Lung (tissue), 12 donors: ENCODE measurements around the gene SDF2. TPM values are rescaled to one million over a fixed set of nuclear protein-coding genes. Genes with fewer than 3 reads are reported as not detected.
"Not testable (repeated sequence)": the region's sequence is repeated elsewhere in the genome, so short reads cannot be mapped to it uniquely, and the experiment has no call there.

Experiments
- ATAC-seq: fragments of 200-7000 bp; cut with Tn5 transposase; one replicate; pipeline ENCODE4 v1.9.1; 2020; ENCODE audit warnings: moderate number of reproducible peaks; ENCODE audit not compliant: insufficient read depth, low FRiP score
- DNase-seq, 3 donors: peaks; one replicate each; pipeline ENCODE4 v3.0.0-alpha.2; 2013 to 2017
- H3K27ac ChIP-seq, 2 donors: one replicate each; pipeline ENCODE4 v1.5.1; 2013; ENCODE audit warnings: mild to moderate bottlenecking in 2 of 2, moderate library complexity in 2 of 2, control low read depth in 1 of 2, inconsistent platforms in 1 of 2, low read depth in 1 of 2, low read length in 1 of 2
- H3K27me3 ChIP-seq, 3 donors: one replicate each; pipeline ENCODE4 v1.5.1; 2013; ENCODE audit warnings: low read length in 2 of 3; ENCODE audit not compliant: control insufficient read depth in 3 of 3, insufficient read depth in 3 of 3
- H3K36me3 ChIP-seq, 4 donors: one replicate each; pipeline ENCODE4 v1.5.1; 2013; ENCODE audit warnings: low read length in 4 of 4, mild to moderate bottlenecking in 1 of 4, moderate library complexity in 1 of 4; ENCODE audit not compliant: control insufficient read depth in 4 of 4, insufficient read depth in 4 of 4
- H3K4me1 ChIP-seq, 5 donors: one replicate each; pipeline ENCODE4 v1.5.1; 2013; ENCODE audit warnings: low read length in 5 of 5, mild to moderate bottlenecking in 2 of 5, moderate library complexity in 1 of 5; ENCODE audit not compliant: control insufficient read depth in 5 of 5, insufficient read depth in 5 of 5
- H3K4me3 ChIP-seq: one replicate; pipeline ENCODE4 v1.5.1; 2013; ENCODE audit warnings: mild to moderate bottlenecking, control low read depth, moderate library complexity
- H3K9ac ChIP-seq, 2 donors: one replicate each; pipeline ENCODE4 v1.5.1; 2013; ENCODE audit warnings: low read length in 2 of 2, control low read depth in 1 of 2; ENCODE audit not compliant: insufficient read depth in 1 of 2
- H3K9me3 ChIP-seq, 4 donors: one replicate each; pipeline ENCODE4 v1.5.1; 2013; ENCODE audit warnings: low read length in 3 of 4, mild to moderate bottlenecking in 1 of 4, moderate library complexity in 1 of 4; ENCODE audit not compliant: control insufficient read depth in 4 of 4, insufficient read depth in 3 of 4
- CTCF ChIP-seq: IDR thresholded peaks from 2 replicates; pipeline ENCODE4 v1.5.1; 2012; ENCODE audit warnings: mild to moderate bottlenecking; ENCODE audit errors: control extremely low read depth, extremely low read depth
- WGBS, 2 donors: extraction: QIAGEN DNeasy Blood & Tissue Kit; methylation state at CpG; one replicate each; pipeline ENCODE4 v1.1.7; 2013; 5-methylcytosine and 5-hydroxymethylcytosine counted together
- polyA plus RNA-seq, 2 donors: library from polyadenylated mRNA; stranded (reverse); fragments of 200-250 nt; gene quantifications; one replicate each; pipeline ENCODE4 v1.2.1, GENCODE V29; 2013
- total RNA-seq, 2 donors: library from RNA; depleted of rRNA in 1 of 2; stranded (reverse); fragments of >200 nt in 1 of 2; gene quantifications; one replicate each; pipeline ENCODE4 v1.2.1, GENCODE V29; 2014 to 2021
- donor health status: control.
- donor health status: control.
- donor health status: Bipolar disorder and iron deficiency.
- donor health status: healthy.
- donor health status: DM: yes; HTN: yes; CAD: no.

SDF2 gene
- total and polyA plus RNA-seq, 4 donors: 36.5 to 73.3 (median 48.5) TPM

GRCh38 chr17:28658766-28659496 is 2.8 kb downstream of the SDF2 start:
- not testable (repeated sequence) for H3K9me3 ChIP-seq, H3K27ac ChIP-seq, H3K4me3 ChIP-seq, DNase-seq, H3K27me3 ChIP-seq, ATAC-seq, H3K9ac ChIP-seq
- WGBS, 2 donors: 97 to 98% methylated on average over 43 to 46 of the region's 46 CpGs
- Histone ChIP-seq H3K4me1 (peaks cover 2 to 25% (median 9%) of the 10 kb centered on the region in 5 donors), H3K36me3 (peaks cover 0 to 21% (median 11%) of the 10 kb centered on the region in 4 donors)

GRCh38 chr17:28658342-28658741 is 3.4 kb downstream of the SDF2 start:
- H3K27me3 ChIP-seq, DNase-seq, H3K27ac ChIP-seq, H3K9ac ChIP-seq, ATAC-seq, H3K9me3 ChIP-seq, H3K4me3 ChIP-seq: not testable (repeated sequence)
- H3K4me1 ChIP-seq: peaks cover 2 to 20% (median 7%) of the 10 kb centered on the region in 5 donors
- H3K36me3 ChIP-seq: peaks cover 0 to 21% (median 12%) of the 10 kb centered on the region in 4 donors
- 92 to 97% methylated on average over 5 of the region's 8 CpGs for WGBS, 2 donors

GRCh38 chr17:28657756-28658155 is 4.0 kb downstream of the SDF2 start:
- peaks cover 0 to 24% (median 12%) of the 10 kb centered on the region in 4 donors for H3K36me3 ChIP-seq

GRCh38 chr17:28655160-28655559 is 6.5 kb downstream of the SDF2 start:
- Histone ChIP-seq H3K4me1 (peaks cover 0 to 2% (median 0%) of the 10 kb centered on the region in 5 donors), H3K36me3 (peaks cover 0 to 36% (median 16%) of the 10 kb centered on the region in 4 donors), H3K27me3 (no peaks in the 10 kb centered on the region), H3K4me3 (no peak overlapping the region), H3K27ac (no peak overlapping the region), H3K9me3 (no peaks in the 10 kb centered on the region), H3K9ac (no peak overlapping the region)
- ATAC-seq: no peak
- DNase-seq: no peak
- WGBS, 2 donors: 93 to 99% methylated on average over 5 of the region's 5 CpGs
- no peak for TF ChIP-seq CTCF

More at GRCh38 chr17:28657756-28658155, 4.0 kb downstream of the SDF2 start:
- Histone ChIP-seq H3K27ac (no peak overlapping the region), H3K27me3 (no peaks in the 10 kb centered on the region), H3K4me1 (peaks cover 2 to 14% (median 4%) of the 10 kb centered on the region in 5 donors), H3K9me3 (no peaks in the 10 kb centered on the region), H3K4me3 (no peak overlapping the region), H3K9ac (no peak overlapping the region)
- WGBS, 2 donors: 87 to 96% methylated on average over 5 of the region's 5 CpGs
- TF ChIP-seq CTCF: no peak
- no peak for DNase-seq
- no peak for ATAC-seq
